Liver (tissue), 9 donors: ENCODE measurements around the gene RGP1. TPM values are rescaled to one million over a fixed set of nuclear protein-coding genes. Genes with fewer than 3 reads are reported as not detected.

Experiments used
- DNase-seq: peaks from one replicate; pipeline ENCODE4 v3.0.0-alpha.2; 2017; ENCODE audit warnings: low spot score
- H3K27ac ChIP-seq, 2 donors: one replicate each; pipeline ENCODE4 v1.7.0; 2013; ENCODE audit warnings: inconsistent platforms in 2 of 2, low read length in 2 of 2, control low read depth in 1 of 2, low read depth in 1 of 2, mild to moderate bottlenecking in 1 of 2
- H3K27me3 ChIP-seq, 4 donors: one replicate each; pipeline versions ENCODE4 v1.6.1 to v1.7.0; 2013; ENCODE audit warnings: low read length in 3 of 4, inconsistent platforms in 1 of 4, mild to moderate bottlenecking in 1 of 4, moderate library complexity in 1 of 4; ENCODE audit not compliant: control insufficient read depth in 4 of 4, insufficient read depth in 4 of 4
- H3K36me3 ChIP-seq, 4 donors: one replicate each; pipeline versions ENCODE4 v1.6.1 to v1.7.0; 2013; ENCODE audit warnings: low read length in 3 of 4, mild to moderate bottlenecking in 3 of 4, low read depth in 1 of 4, moderate library complexity in 1 of 4; ENCODE audit not compliant: control insufficient read depth in 4 of 4, insufficient read depth in 3 of 4
- H3K4me1 ChIP-seq, 4 donors: one replicate each; pipeline versions ENCODE4 v1.6.1 to v1.7.0; 2013; ENCODE audit warnings: low read length in 3 of 4, mild to moderate bottlenecking in 3 of 4, moderate library complexity in 1 of 4; ENCODE audit not compliant: control insufficient read depth in 4 of 4, insufficient read depth in 4 of 4
- H3K4me3 ChIP-seq, 3 donors: one replicate each; pipeline versions ENCODE4 v1.6.1 to v1.7.0; 2013; ENCODE audit warnings: low read length in 3 of 3, control low read depth in 1 of 3, low read depth in 1 of 3, mild to moderate bottlenecking in 1 of 3
- H3K9ac ChIP-seq, 2 donors: one replicate each; pipeline ENCODE4 v1.7.0; 2013; ENCODE audit warnings: low read length in 2 of 2, mild to moderate bottlenecking in 2 of 2, moderate library complexity in 2 of 2, control low read depth in 1 of 2, low read depth in 1 of 2
- H3K9me3 ChIP-seq, 4 donors: one replicate each; pipeline versions ENCODE4 v1.6.1 to v1.7.0; 2013; ENCODE audit warnings: low read length in 3 of 4; ENCODE audit not compliant: control insufficient read depth in 4 of 4
- ATF3 ChIP-seq: IDR thresholded peaks from 2 replicates; pipeline ENCODE4 v1.6.1; 2016; ENCODE audit warnings: antibody characterized with exemption
- CTCF ChIP-seq: fragments of 150-350 bp; IDR thresholded peaks from 2 replicates; pipeline ENCODE4 v1.5.1; 2017; ENCODE audit warnings: improper control_type of control experiment, low read depth, low read length; ENCODE audit not compliant: missing input control
- EGR1 ChIP-seq, 2 donors: IDR thresholded peaks; 2 replicates each; pipeline ENCODE4 v1.6.1; 2016 to 2018; ENCODE audit warnings: antibody characterized with exemption in 2 of 2, low read depth in 2 of 2
- FOXA2 ChIP-seq: IDR thresholded peaks from 2 replicates; pipeline ENCODE4 v1.6.1; 2016; ENCODE audit warnings: antibody characterized with exemption
- GABPA ChIP-seq, 2 donors: IDR thresholded peaks in 1 of 2; conservative IDR thresholded peaks in 1 of 2; 2 replicates each; pipeline ENCODE4 v1.6.1; 2016; ENCODE audit warnings: antibody characterized with exemption in 2 of 2, mild to moderate bottlenecking in 1 of 2, moderate library complexity in 1 of 2
- HNF4A ChIP-seq, 2 donors: conservative IDR thresholded peaks; 2 replicates each; pipeline ENCODE4 v1.6.1; 2016; ENCODE audit warnings: antibody characterized with exemption in 2 of 2, mild to moderate bottlenecking in 2 of 2
- HNF4G ChIP-seq: IDR thresholded peaks from 2 replicates; pipeline ENCODE4 v1.6.1; 2016; ENCODE audit warnings: antibody characterized with exemption
- JUND ChIP-seq, 2 donors: IDR thresholded peaks; 2 replicates each; pipeline ENCODE4 v1.6.1; 2016; ENCODE audit warnings: antibody characterized with exemption in 2 of 2
- NR2F2 ChIP-seq: IDR thresholded peaks from 2 replicates; pipeline ENCODE4 v1.6.1; 2016; ENCODE audit warnings: antibody characterized with exemption
- RAD21 ChIP-seq, 2 donors: IDR thresholded peaks; 2 replicates each; pipeline ENCODE4 v1.6.1; 2016; ENCODE audit warnings: antibody characterized with exemption in 2 of 2, mild to moderate bottlenecking in 2 of 2
- RXRA ChIP-seq, 2 donors: IDR thresholded peaks; 2 replicates each; pipeline ENCODE4 v1.6.1; 2017 to 2018; ENCODE audit warnings: antibody characterized with exemption in 2 of 2, mild to moderate bottlenecking in 1 of 2
- TAF1 ChIP-seq: conservative IDR thresholded peaks from 2 replicates; pipeline ENCODE4 v1.6.1; 2016; ENCODE audit warnings: antibody characterized with exemption, mild to moderate bottlenecking
- YY1 ChIP-seq: IDR thresholded peaks from 2 replicates; pipeline ENCODE4 v1.6.1; 2016; ENCODE audit warnings: antibody characterized with exemption, mild to moderate bottlenecking
- WGBS: extraction: QIAGEN DNeasy Blood & Tissue Kit; methylation state at CpG from one replicate; pipeline ENCODE4 v1.1.7; 2013; 5-methylcytosine and 5-hydroxymethylcytosine counted together
- polyA plus RNA-seq, 2 donors: library from polyadenylated mRNA; stranded (reverse) in 1 of 2; unstranded in 1 of 2; fragments of 200-250 nt in 1 of 2; fragments of >200 nt in 1 of 2; fragmentation: Nextera tagmentation in 1 of 2; extraction: Ambion mirVana in 1 of 2; gene quantifications; one replicate each; pipeline versions ENCODE4 v1.2.1 to v1.2.3, GENCODE V29; 2013 to 2015
- total RNA-seq, 2 donors: library from RNA; depleted of rRNA; stranded (reverse); fragments of >200 nt; gene quantifications; one replicate each; pipeline ENCODE4 v1.2.3, GENCODE V29; 2014
- TF ChIP-seq, protein P1 (sequence below): IDR thresholded peaks from 2 replicates; pipeline ENCODE4 v1.6.1; 2016; ENCODE audit warnings: antibody characterized with exemption
- TF ChIP-seq, protein P2 (sequence below): IDR thresholded peaks from 2 replicates; pipeline ENCODE4 v1.6.1; 2016; ENCODE audit warnings: antibody characterized with exemption
- TF ChIP-seq, protein P3 (sequence below): IDR thresholded peaks from 2 replicates; pipeline ENCODE4 v1.6.1; 2016; ENCODE audit warnings: antibody characterized with exemption, mild to moderate bottlenecking
- donor health status: healthy.
- donor health status: healthy.
- donor health status: healthy.
- donor health status: healthy.
- donor health status: healthy.

Gene RGP1
- total and polyA plus RNA-seq, 4 donors = 2.6 to 10.7 (median 5.9) TPM

DNA sequence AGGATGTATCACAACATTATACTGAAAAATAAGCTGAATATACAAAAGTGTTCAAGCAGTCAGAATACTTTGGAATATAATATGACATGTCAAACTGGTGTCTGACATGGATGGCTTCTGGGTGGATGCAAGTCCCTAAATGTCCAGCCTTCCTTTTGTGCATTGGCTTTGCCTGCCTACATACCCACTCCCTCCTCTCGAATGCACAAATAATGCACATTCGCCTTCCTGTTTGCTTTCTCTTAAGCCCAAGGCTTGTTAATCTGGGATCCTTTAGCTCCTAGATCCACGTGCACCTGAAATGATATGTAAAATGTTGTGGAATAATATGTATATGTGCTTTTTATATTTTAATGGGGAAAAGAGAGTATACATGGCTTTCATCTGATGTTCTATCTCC, 29.4 kb downstream of the RGP1 start:
- Histone ChIP-seq H3K9ac (no peak overlapping the region), H3K4me1 (peaks cover 0 to 10% (median 6%) of the 10 kb centered on the region in 4 donors), H3K36me3 (peaks cover 0 to 1% (median 0%) of the 10 kb centered on the region in 4 donors), H3K27ac (no peak overlapping the region), H3K9me3 (no peaks in the 10 kb centered on the region), H3K4me3 (no peak overlapping the region), H3K27me3 (no peaks in the 10 kb centered on the region)
- no peak for DNase-seq
- 97% methylated on average over 3 of the region's 3 CpGs for WGBS
- TF ChIP-seq JUND (IDR thresholded peaks at IDR 0.05) = no peak
- TF ChIP-seq HNF4G = no peak

DNA sequence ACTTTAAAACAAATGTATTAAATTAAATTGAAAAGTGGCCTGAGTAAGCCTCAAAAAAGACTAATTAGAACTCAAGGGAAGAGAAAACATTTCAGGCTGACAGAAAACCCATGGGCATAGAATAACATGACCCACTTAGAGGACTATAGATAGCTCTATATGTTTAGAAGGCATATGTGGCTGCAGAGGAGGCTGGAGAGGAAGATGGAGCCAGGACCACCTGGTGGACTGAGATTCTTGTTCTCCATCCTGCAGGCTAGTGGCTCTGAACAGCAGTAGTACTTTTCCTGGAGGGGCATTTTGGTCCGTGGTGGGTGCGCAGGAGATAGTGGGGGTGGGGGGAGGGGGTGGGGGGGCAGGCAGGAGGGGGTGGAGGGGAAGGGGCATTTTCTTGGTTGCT, 32.0 kb downstream of the RGP1 start:
- Histone ChIP-seq H3K4me3 (no peak overlapping the region), H3K9me3 (no peaks in the 10 kb centered on the region), H3K27me3 (no peaks in the 10 kb centered on the region), H3K9ac (no peak overlapping the region), H3K36me3 (peaks cover 0 to 2% (median 0%) of the 10 kb centered on the region in 4 donors), H3K4me1 (no peaks in the 10 kb centered on the region), H3K27ac (no peak overlapping the region)
- TF ChIP-seq CTCF (no peak), EGR1 (IDR thresholded peaks at IDR 0.05; ENCODE audit: low read depth in 2 of 2) (no peak), ATF3 (no peak), GABPA (IDR thresholded peaks at IDR 0.05 in 1 of 2, conservative IDR thresholded peaks at IDR 0.05 in 1 of 2) (no peak), HNF4A (conservative IDR thresholded peaks at IDR 0.05) (no peak), YY1 (no peak), FOXA2 (no peak), JUND (IDR thresholded peaks at IDR 0.05) (no peak), RXRA (IDR thresholded peaks at IDR 0.05) (no peak), RAD21 (IDR thresholded peaks at IDR 0.05) (no peak), TAF1 (no peak), NR2F2 (no peak)
- TF ChIP-seq, protein P1, sequence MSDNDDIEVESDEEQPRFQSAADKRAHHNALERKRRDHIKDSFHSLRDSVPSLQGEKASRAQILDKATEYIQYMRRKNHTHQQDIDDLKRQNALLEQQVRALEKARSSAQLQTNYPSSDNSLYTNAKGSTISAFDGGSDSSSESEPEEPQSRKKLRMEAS = no peak
- TF ChIP-seq, protein P2, sequence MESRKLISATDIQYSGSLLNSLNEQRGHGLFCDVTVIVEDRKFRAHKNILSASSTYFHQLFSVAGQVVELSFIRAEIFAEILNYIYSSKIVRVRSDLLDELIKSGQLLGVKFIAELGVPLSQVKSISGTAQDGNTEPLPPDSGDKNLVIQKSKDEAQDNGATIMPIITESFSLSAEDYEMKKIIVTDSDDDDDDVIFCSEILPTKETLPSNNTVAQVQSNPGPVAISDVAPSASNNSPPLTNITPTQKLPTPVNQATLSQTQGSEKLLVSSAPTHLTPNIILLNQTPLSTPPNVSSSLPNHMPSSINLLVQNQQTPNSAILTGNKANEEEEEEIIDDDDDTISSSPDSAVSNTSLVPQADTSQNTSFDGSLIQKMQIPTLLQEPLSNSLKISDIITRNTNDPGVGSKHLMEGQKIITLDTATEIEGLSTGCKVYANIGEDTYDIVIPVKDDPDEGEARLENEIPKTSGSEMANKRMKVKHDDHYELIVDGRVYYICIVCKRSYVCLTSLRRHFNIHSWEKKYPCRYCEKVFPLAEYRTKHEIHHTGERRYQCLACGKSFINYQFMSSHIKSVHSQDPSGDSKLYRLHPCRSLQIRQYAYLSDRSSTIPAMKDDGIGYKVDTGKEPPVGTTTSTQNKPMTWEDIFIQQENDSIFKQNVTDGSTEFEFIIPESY = no peak
- TF ChIP-seq, protein P3, sequence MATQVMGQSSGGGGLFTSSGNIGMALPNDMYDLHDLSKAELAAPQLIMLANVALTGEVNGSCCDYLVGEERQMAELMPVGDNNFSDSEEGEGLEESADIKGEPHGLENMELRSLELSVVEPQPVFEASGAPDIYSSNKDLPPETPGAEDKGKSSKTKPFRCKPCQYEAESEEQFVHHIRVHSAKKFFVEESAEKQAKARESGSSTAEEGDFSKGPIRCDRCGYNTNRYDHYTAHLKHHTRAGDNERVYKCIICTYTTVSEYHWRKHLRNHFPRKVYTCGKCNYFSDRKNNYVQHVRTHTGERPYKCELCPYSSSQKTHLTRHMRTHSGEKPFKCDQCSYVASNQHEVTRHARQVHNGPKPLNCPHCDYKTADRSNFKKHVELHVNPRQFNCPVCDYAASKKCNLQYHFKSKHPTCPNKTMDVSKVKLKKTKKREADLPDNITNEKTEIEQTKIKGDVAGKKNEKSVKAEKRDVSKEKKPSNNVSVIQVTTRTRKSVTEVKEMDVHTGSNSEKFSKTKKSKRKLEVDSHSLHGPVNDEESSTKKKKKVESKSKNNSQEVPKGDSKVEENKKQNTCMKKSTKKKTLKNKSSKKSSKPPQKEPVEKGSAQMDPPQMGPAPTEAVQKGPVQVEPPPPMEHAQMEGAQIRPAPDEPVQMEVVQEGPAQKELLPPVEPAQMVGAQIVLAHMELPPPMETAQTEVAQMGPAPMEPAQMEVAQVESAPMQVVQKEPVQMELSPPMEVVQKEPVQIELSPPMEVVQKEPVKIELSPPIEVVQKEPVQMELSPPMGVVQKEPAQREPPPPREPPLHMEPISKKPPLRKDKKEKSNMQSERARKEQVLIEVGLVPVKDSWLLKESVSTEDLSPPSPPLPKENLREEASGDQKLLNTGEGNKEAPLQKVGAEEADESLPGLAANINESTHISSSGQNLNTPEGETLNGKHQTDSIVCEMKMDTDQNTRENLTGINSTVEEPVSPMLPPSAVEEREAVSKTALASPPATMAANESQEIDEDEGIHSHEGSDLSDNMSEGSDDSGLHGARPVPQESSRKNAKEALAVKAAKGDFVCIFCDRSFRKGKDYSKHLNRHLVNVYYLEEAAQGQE = no peak
- no peak for DNase-seq
- 74% methylated on average over 2 of the region's 2 CpGs for WGBS
